Measurements from ENCODE around the gene C6orf89.
A peak's percentile ranks its signal among the peaks of the same experiment; 100 is the strongest.

The C6orf89 gene

GRCh38 chr6:36920546-36920945, 34.8 kb downstream of the C6orf89 start:
- DNase-seq (ENCODE audit: low read depth): no peak
- H3K4me3 ChIP-seq (ENCODE audit: low read depth, low read length): no peak overlapping the region
- no peak for TF ChIP-seq CTCF (conservative IDR thresholded peaks at IDR 0.05; ENCODE audit: low read depth, low read length)

- H3K4me3 ChIP-seq (ENCODE audit: low read depth, low read length): no peak overlapping the region
- DNase-seq (ENCODE audit: low read depth): peak; percentile 71
- TF ChIP-seq CTCF (conservative IDR thresholded peaks at IDR 0.05; ENCODE audit: low read depth, low read length): no peak
These were observed 38.4 kb downstream of the C6orf89 start for GRCh38 chr6:36924131-36924530.

- no peak overlapping the region for H3K4me3 ChIP-seq (ENCODE audit: low read depth, low read length)
- DNase-seq (ENCODE audit: low read depth): no peak
- TF ChIP-seq CTCF (conservative IDR thresholded peaks at IDR 0.05; ENCODE audit: low read depth, low read length): no peak
These were observed 39.1 kb downstream of the C6orf89 start for GRCh38 chr6:36924778-36925374.

- no peak for DNase-seq (ENCODE audit: low read depth)
- H3K4me3 ChIP-seq (ENCODE audit: low read depth, low read length): no peak overlapping the region
- no peak for TF ChIP-seq CTCF (conservative IDR thresholded peaks at IDR 0.05; ENCODE audit: low read depth, low read length)
These were observed 40.1 kb downstream of the C6orf89 start for GRCh38 chr6:36925809-36926208.

GRCh38 chr6:36926708-36927513, 41.2 kb downstream of the C6orf89 start:
- no peak overlapping the region for H3K4me3 ChIP-seq (ENCODE audit: low read depth, low read length)
- no peak for TF ChIP-seq CTCF (conservative IDR thresholded peaks at IDR 0.05; ENCODE audit: low read depth, low read length)
- peak; percentile 78 for DNase-seq (ENCODE audit: low read depth)

GRCh38 chr6:36927691-36928546, 42.2 kb downstream of the C6orf89 start:
- TF ChIP-seq CTCF (conservative IDR thresholded peaks at IDR 0.05; ENCODE audit: low read depth, low read length): no peak
- DNase-seq (ENCODE audit: low read depth): peak; percentile 73
- H3K4me3 ChIP-seq (ENCODE audit: low read depth, low read length): no peak overlapping the region
